Stimulated activated CD8-positive, alpha-beta memory T cell treated with anti-CD3 and anti-CD28 coated beads, Interleukin-15, amount 100 ng/mL, for 4 hours (primary cell): ENCODE results near the gene ARHGAP25.

Experiments
- DNase-seq, 2 donors: peaks; one replicate each; pipeline ENCODE4 v3.0.0-alpha.2; 2020; ENCODE audit warnings: low read depth in 2 of 2

The ARHGAP25 gene

GRCh38 chr2:68832233-68832869 is 97.7 kb downstream of the ARHGAP25 start:
- DNase-seq: peak; percentile 40 to 47

GRCh38 chr2:68833162-68833561 is 98.6 kb downstream of the ARHGAP25 start:
- DNase-seq: no peak

GRCh38 chr2:68834737-68835376 is 100.2 kb downstream of the ARHGAP25 start:
- no peak for DNase-seq

- no peak for DNase-seq
Measured at GRCh38 chr2:68835621-68836020, 101.0 kb downstream of the ARHGAP25 start.

- DNase-seq: peak; percentile 35 to 41
Measured at GRCh38 chr2:68837164-68837860, 102.7 kb downstream of the ARHGAP25 start.

- DNase-seq: no peak
Measured at GRCh38 chr2:68837861-68838341, 103.3 kb downstream of the ARHGAP25 start.

- DNase-seq: no peak
Measured at GRCh38 chr2:68838641-68839040, 104.0 kb downstream of the ARHGAP25 start.

GRCh38 chr2:68839260-68839833 is 104.7 kb downstream of the ARHGAP25 start:
- DNase-seq: no peak

GRCh38 chr2:68845043-68845442 is 110.4 kb downstream of the ARHGAP25 start:
- DNase-seq: no peak

- no peak for DNase-seq
Measured at GRCh38 chr2:68846091-68846490, 111.5 kb downstream of the ARHGAP25 start.

- DNase-seq: no peak
Measured at GRCh38 chr2:68847751-68848150, 113.1 kb downstream of the ARHGAP25 start.

GRCh38 chr2:68849579-68850030 is 115.0 kb downstream of the ARHGAP25 start:
- no peak for DNase-seq

- no peak for DNase-seq
Measured at GRCh38 chr2:68850524-68850923, 115.9 kb downstream of the ARHGAP25 start.

- no peak for DNase-seq
Measured at GRCh38 chr2:68853035-68853434, 118.4 kb downstream of the ARHGAP25 start.

- no peak for DNase-seq
Measured at GRCh38 chr2:68853915-68854314, 119.3 kb downstream of the ARHGAP25 start.

- DNase-seq: no peak
Measured at GRCh38 chr2:68854476-68854875, 119.9 kb downstream of the ARHGAP25 start.

GRCh38 chr2:68855550-68855949 is 120.9 kb downstream of the ARHGAP25 start:
- no peak for DNase-seq

GRCh38 chr2:68857202-68857845 is 122.7 kb downstream of the ARHGAP25 start:
- DNase-seq: no peak

- DNase-seq: no peak
Measured at GRCh38 chr2:68857855-68858456, 123.3 kb downstream of the ARHGAP25 start.

GRCh38 chr2:68860111-68860510 is 125.5 kb downstream of the ARHGAP25 start:
- no peak for DNase-seq

- no peak for DNase-seq
Measured at GRCh38 chr2:68861330-68861729, 126.7 kb downstream of the ARHGAP25 start.
